Tibial artery (tissue), 4 donors: Measurements from ENCODE around the gene FOXI2.

ENCODE experiments used
- DNase-seq, 2 donors: peaks; one replicate each; pipeline ENCODE4 v3.0.0-alpha.2; 2019
- H3K27ac ChIP-seq, 2 donors: fragments of 200-600 bp; sonication (generic) in 1 of 2; 1 replicate in 1 of 2; 2 replicates in 1 of 2; pipeline ENCODE4 v1.5.1; 2018 to 2019; ENCODE audit warnings: mild to moderate bottlenecking in 1 of 2
- H3K27me3 ChIP-seq, 2 donors: fragments of 200-600 bp; sonication (generic) in 1 of 2; one replicate each; pipeline versions ENCODE4 v1.5.1 to v1.6.0; 2016 to 2019
- H3K36me3 ChIP-seq, 3 donors: fragments of 200-600 bp; sonication (generic) in 2 of 3; one replicate each; pipeline ENCODE4 v1.5.1; 2016 to 2019; ENCODE audit warnings: mild to moderate bottlenecking in 2 of 3
- H3K4me1 ChIP-seq, 4 donors: fragments of 200-600 bp; sonication (generic) in 2 of 4; 1 replicate in 3 of 4; 2 replicates in 1 of 4; pipeline ENCODE4 v1.5.1; 2016 to 2019
- H3K4me3 ChIP-seq, 2 donors: fragments of 200-600 bp; sonication (generic) in 1 of 2; 1 replicate in 1 of 2; 2 replicates in 1 of 2; pipeline ENCODE4 v1.5.1; 2018 to 2019; ENCODE audit warnings: mild to moderate bottlenecking in 2 of 2
- H3K9me3 ChIP-seq, 3 donors: fragments of 200-600 bp; sonication (generic) in 1 of 3; one replicate each; pipeline ENCODE4 v1.5.1; 2016 to 2019
- intact Hi-C: fragments of 100-400 bp; cut with DNase I; formaldehyde crosslinking; loops from one replicate; pipeline ENCODE4 v1.15.0; 2023; ENCODE audit warnings: low total_unique reads
- TF ChIP-seq, protein P1 (sequence below), 2 experiments: fragments of 200-600 bp in 1 of 2; fragments of 450-650 bp in 1 of 2; IDR thresholded peaks; one replicate each; pipeline ENCODE4 v1.5.1; 2017 to 2019; ENCODE audit warnings: antibody characterized with exemption in 2 of 2, mild to moderate bottlenecking in 1 of 2, moderate library complexity in 1 of 2

FOXI2 gene

GRCh38 chr10:127744956-127745355 lies 8.0 kb downstream of the FOXI2 start:
- Histone ChIP-seq H3K36me3 (no peaks in the 10 kb centered on the region), H3K27me3 (no peaks in the 10 kb centered on the region), H3K4me3 (no peak overlapping the region), H3K4me1 (no peaks in the 10 kb centered on the region), H3K9me3 (peaks cover 0 to 10% (median 0%) of the 10 kb centered on the region in 3 donors), H3K27ac (no peak overlapping the region)
- TF ChIP-seq, protein P1, sequence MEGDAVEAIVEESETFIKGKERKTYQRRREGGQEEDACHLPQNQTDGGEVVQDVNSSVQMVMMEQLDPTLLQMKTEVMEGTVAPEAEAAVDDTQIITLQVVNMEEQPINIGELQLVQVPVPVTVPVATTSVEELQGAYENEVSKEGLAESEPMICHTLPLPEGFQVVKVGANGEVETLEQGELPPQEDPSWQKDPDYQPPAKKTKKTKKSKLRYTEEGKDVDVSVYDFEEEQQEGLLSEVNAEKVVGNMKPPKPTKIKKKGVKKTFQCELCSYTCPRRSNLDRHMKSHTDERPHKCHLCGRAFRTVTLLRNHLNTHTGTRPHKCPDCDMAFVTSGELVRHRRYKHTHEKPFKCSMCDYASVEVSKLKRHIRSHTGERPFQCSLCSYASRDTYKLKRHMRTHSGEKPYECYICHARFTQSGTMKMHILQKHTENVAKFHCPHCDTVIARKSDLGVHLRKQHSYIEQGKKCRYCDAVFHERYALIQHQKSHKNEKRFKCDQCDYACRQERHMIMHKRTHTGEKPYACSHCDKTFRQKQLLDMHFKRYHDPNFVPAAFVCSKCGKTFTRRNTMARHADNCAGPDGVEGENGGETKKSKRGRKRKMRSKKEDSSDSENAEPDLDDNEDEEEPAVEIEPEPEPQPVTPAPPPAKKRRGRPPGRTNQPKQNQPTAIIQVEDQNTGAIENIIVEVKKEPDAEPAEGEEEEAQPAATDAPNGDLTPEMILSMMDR (IDR thresholded peaks at IDR 0.05), result no peak
- intact Hi-C loops, result no loop called here
- DNase-seq, result no peak

GRCh38 chr10:127745861-127746260 lies 8.9 kb downstream of the FOXI2 start:
- no peaks in the 10 kb centered on the region for H3K36me3 ChIP-seq
- no peaks in the 10 kb centered on the region for H3K4me1 ChIP-seq
- intact Hi-C loops, result no loop called here
- no peak for DNase-seq
- no peak overlapping the region for H3K27ac ChIP-seq
- peaks cover 0 to 10% (median 0%) of the 10 kb centered on the region in 3 donors for H3K9me3 ChIP-seq
- H3K27me3 ChIP-seq, result no peaks in the 10 kb centered on the region
- no peak overlapping the region for H3K4me3 ChIP-seq
- TF ChIP-seq, protein P1 (IDR thresholded peaks at IDR 0.05), result no peak

- no peaks in the 10 kb centered on the region for H3K36me3 ChIP-seq
- H3K27ac ChIP-seq, result no peak overlapping the region
- no peaks in the 10 kb centered on the region for H3K4me1 ChIP-seq
- no peaks in the 10 kb centered on the region for H3K27me3 ChIP-seq
- TF ChIP-seq, protein P1 (IDR thresholded peaks at IDR 0.05), result no peak
- intact Hi-C loops, result no loop called here
- DNase-seq, result no peak
- H3K9me3 ChIP-seq, result no peaks in the 10 kb centered on the region
- no peak overlapping the region for H3K4me3 ChIP-seq
These were observed 18.8 kb downstream of the FOXI2 start for GRCh38 chr10:127755753-127756152.

GRCh38 chr10:127756264-127756663 lies 19.3 kb downstream of the FOXI2 start:
- no peaks in the 10 kb centered on the region for H3K9me3 ChIP-seq
- DNase-seq, result no peak
- no peaks in the 10 kb centered on the region for H3K4me1 ChIP-seq
- intact Hi-C loops, result no loop called here
- no peak overlapping the region for H3K4me3 ChIP-seq
- TF ChIP-seq, protein P1 (IDR thresholded peaks at IDR 0.05), result no peak
- H3K36me3 ChIP-seq, result no peaks in the 10 kb centered on the region
- H3K27ac ChIP-seq, result no peak overlapping the region
- no peaks in the 10 kb centered on the region for H3K27me3 ChIP-seq

DNA sequence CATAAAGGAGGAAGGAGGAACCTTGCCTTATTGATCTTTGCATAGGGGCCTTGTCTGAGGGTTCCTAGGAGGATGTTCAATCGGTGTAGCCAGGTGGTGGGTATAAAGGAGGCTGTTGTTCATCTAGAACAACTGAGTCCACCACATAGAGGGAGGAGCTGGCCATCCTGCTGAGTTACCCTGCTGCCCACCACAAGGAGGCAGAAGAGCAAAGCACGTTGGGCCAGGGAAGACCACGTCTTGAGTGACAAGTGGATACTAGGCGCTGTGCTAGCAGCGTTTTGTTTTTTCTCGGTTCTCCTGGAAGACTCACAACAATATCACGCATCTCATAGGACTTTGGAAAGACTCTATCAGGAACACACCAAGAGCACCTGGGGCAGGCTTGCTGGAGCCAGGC lies 20.0 kb downstream of the FOXI2 start:
- TF ChIP-seq, protein P1 (IDR thresholded peaks at IDR 0.05), result no peak
- no peak for DNase-seq
- Histone ChIP-seq H3K4me3 (no peak overlapping the region), H3K27me3 (no peaks in the 10 kb centered on the region), H3K9me3 (no peaks in the 10 kb centered on the region), H3K4me1 (no peaks in the 10 kb centered on the region), H3K36me3 (no peaks in the 10 kb centered on the region), H3K27ac (no peak overlapping the region)
- intact Hi-C loops, result no loop called here

DNA sequence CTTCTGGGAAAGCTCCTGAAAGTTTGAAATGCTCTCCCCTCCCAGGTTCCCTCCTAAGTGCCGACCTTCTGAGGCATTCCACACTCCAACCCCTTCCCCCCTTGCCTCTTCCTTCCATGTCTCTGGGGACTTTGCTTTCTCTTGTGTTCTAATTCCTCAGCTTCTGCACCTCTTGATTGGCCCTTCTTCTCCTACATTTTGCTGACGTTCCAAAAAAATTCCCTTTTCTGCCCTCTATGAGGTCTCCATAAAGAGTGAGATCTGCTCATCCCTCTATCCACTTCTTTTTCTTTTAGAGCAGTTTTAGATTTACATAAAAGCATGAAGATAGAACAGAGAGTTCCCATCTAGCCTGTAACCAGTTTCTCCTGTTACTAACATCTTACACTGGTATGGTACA lies 22.3 kb downstream of the FOXI2 start:
- Histone ChIP-seq H3K4me3 (no peak overlapping the region), H3K36me3 (no peaks in the 10 kb centered on the region), H3K27me3 (no peaks in the 10 kb centered on the region), H3K4me1 (no peaks in the 10 kb centered on the region), H3K27ac (no peak overlapping the region), H3K9me3 (no peaks in the 10 kb centered on the region)
- TF ChIP-seq, protein P1 (IDR thresholded peaks at IDR 0.05), result no peak
- intact Hi-C loops, result no loop called here
- no peak for DNase-seq
